A549 (cell line): ENCODE results near the gene BICDL1. TPM values are rescaled to one million over a fixed set of nuclear protein-coding genes. Genes with fewer than 3 reads are reported as not detected.

ENCODE experiments used
- ATAC-seq, 2 experiments: fragments of 200-7000 bp in 1 of 2; fragments of >200 bp in 1 of 2; cut with Nextera tagmentation in 1 of 2; cut with Tn5 transposase in 1 of 2; 3 replicates each; pipeline versions ENCODE4 v1.8.0 to v1.9.1; 2018 to 2020; ENCODE audit warnings: mild to moderate bottlenecking in 1 of 2, moderate library complexity in 1 of 2
- CTCF ChIA-PET: fragments of 300-600 bp; sonication (Branson Sonifier 250); formaldehyde crosslinking; extraction: SDS; loops from one replicate; lab custom pipeline; 2021; ENCODE audit warnings: antibody characterized with exemption, inconsistent platforms; lab: Yijun Ruan, JAX
- POLR2A ChIA-PET: fragments of 350-600 bp; formaldehyde crosslinking; extraction: SDS; loops from one replicate; lab custom pipeline; 2021; ENCODE audit warnings: antibody characterized with exemption, inconsistent platforms; lab: Yijun Ruan, JAX
- DNase-seq, 2 experiments: peaks; one replicate each; pipeline versions ENCODE4 v3.0.0 to v3.0.0-alpha.2; 2011 to 2016; ENCODE audit warnings: low read depth in 1 of 2, low spot score in 1 of 2
- FAIRE-seq: peaks from 2 replicates; lab custom pipeline; 2011; peaks lifted over from hg19 to GRCh38; lab: Jason Lieb, UNC
- H3K27ac ChIP-seq, 2 experiments: fragments of >200 bp; sonication (Bioruptor Twin); formaldehyde crosslinking; 3 replicates each; pipeline ENCODE4 v1.5.1; 2016 to 2017
- H3K4me1 ChIP-seq: fragments of >200 bp; sonication (Bioruptor Twin); formaldehyde crosslinking; 3 replicates; pipeline ENCODE4 v1.6.1; 2016
- H3K4me2 ChIP-seq: fragments of >200 bp; sonication (Bioruptor Twin); formaldehyde crosslinking; 3 replicates; pipeline ENCODE4 v1.6.1; 2016
- H3K4me3 ChIP-seq: fragments of >200 bp; sonication (Bioruptor Twin); formaldehyde crosslinking; 3 replicates; pipeline ENCODE4 v1.5.1; 2016
- H3K9me3 ChIP-seq: fragments of >200 bp; sonication (Bioruptor Twin); formaldehyde crosslinking; 3 replicates; pipeline ENCODE4 v1.6.1; 2016
- BCL3 ChIP-seq: fragments of >200 bp; sonication (Bioruptor Twin); formaldehyde crosslinking; IDR thresholded peaks from 3 replicates; pipeline ENCODE4 v1.6.1; 2016
- CHD4 ChIP-seq: fragments of 200-600 bp; sonication (generic); IDR thresholded peaks from 2 replicates; pipeline ENCODE4 v1.6.1; 2016; ENCODE audit warnings: antibody characterized with exemption, mild to moderate bottlenecking, borderline replicate concordance
- CTCF ChIP-seq: fragments of >200 bp; sonication (Bioruptor Twin); formaldehyde crosslinking; IDR thresholded peaks from 3 replicates; pipeline ENCODE4 v1.5.1; 2016
- EHF ChIP-seq: fragments of 250-450 bp; sonication (Bioruptor Pico); IDR thresholded peaks from 2 replicates; pipeline ENCODE4 v1.5.0; 2020; ENCODE audit warnings: mild to moderate bottlenecking
- EP300 ChIP-seq, 2 experiments: fragments of >200 bp; sonication (Bioruptor Twin); formaldehyde crosslinking; IDR thresholded peaks; 2 replicates in 1 of 2; 3 replicates in 1 of 2; pipeline ENCODE4 v1.6.1; 2016 to 2017
- FOSB ChIP-seq: fragments of 250-450 bp; sonication (Bioruptor Pico); IDR thresholded peaks from 2 replicates; pipeline ENCODE4 v1.5.0; 2020; ENCODE audit warnings: mild to moderate bottlenecking, moderate library complexity
- HDAC2 ChIP-seq: fragments of 200-600 bp; sonication (generic); IDR thresholded peaks from 2 replicates; pipeline ENCODE4 v1.6.1; 2016
- HMGXB4 ChIP-seq: fragments of 250-450 bp; sonication (Bioruptor Pico); IDR thresholded peaks from 2 replicates; pipeline ENCODE4 v1.5.0; 2021; ENCODE audit warnings: mild to moderate bottlenecking, moderate library complexity, borderline replicate concordance
- HOXA7 ChIP-seq: fragments of 250-450 bp; sonication (Bioruptor Pico); IDR thresholded peaks from 2 replicates; pipeline ENCODE4 v1.5.0; 2020; ENCODE audit warnings: mild to moderate bottlenecking, moderate library complexity
- HOXB13 ChIP-seq: fragments of 250-450 bp; sonication (Bioruptor Pico); IDR thresholded peaks from 2 replicates; pipeline ENCODE4 v1.5.0; 2020; ENCODE audit warnings: low read depth, mild to moderate bottlenecking, moderate library complexity
- MAX ChIP-seq: IDR thresholded peaks from 2 replicates; pipeline ENCODE4 v1.6.1; 2012
- MAZ ChIP-seq: fragments of 150-350 bp; IDR thresholded peaks from 2 replicates; pipeline ENCODE4 v1.6.1; 2014; ENCODE audit warnings: antibody characterized with exemption, low read depth, low read length, borderline replicate concordance
- MYC ChIP-seq: IDR thresholded peaks from 2 replicates; pipeline ENCODE4 v1.6.1; 2012; ENCODE audit warnings: mild to moderate bottlenecking, inconsistent platforms, low read length, improper control_type of control experiment, borderline replicate concordance
- POLR2AphosphoS2 ChIP-seq: conservative IDR thresholded peaks from 2 replicates; pipeline ENCODE4 v1.6.1; 2012; ENCODE audit warnings: low read length, improper control_type of control experiment, inconsistent platforms
- RAD21 ChIP-seq, 2 experiments: fragments of >200 bp in 1 of 2; sonication (Bioruptor Twin) in 1 of 2; formaldehyde crosslinking in 1 of 2; IDR thresholded peaks in 1 of 2; conservative IDR thresholded peaks in 1 of 2; 2 replicates in 1 of 2; 3 replicates in 1 of 2; pipeline ENCODE4 v1.6.1; 2012 to 2018; ENCODE audit warnings: inconsistent platforms in 1 of 2
- RARB ChIP-seq: fragments of 250-450 bp; sonication (Bioruptor Pico); IDR thresholded peaks from 2 replicates; pipeline ENCODE4 v1.8.0; 2021; ENCODE audit warnings: mild to moderate bottlenecking, moderate library complexity
- RCOR1 ChIP-seq: fragments of 150-350 bp; IDR thresholded peaks from 2 replicates; pipeline ENCODE4 v1.6.1; 2014; ENCODE audit warnings: antibody characterized with exemption, low read length, low read depth
- TP53 ChIP-seq: fragments of 250-450 bp; sonication (Bioruptor Pico); IDR thresholded peaks from 2 replicates; pipeline ENCODE4 v1.5.0; 2021; ENCODE audit warnings: mild to moderate bottlenecking, moderate library complexity
- USF2 ChIP-seq: fragments of 450-650 bp; IDR thresholded peaks from 2 replicates; pipeline ENCODE4 v1.6.1; 2014; ENCODE audit warnings: antibody characterized with exemption
- ZC3H11A ChIP-seq: fragments of 450-650 bp; IDR thresholded peaks from 2 replicates; pipeline ENCODE4 v1.6.1; 2014; ENCODE audit warnings: antibody characterized with exemption, mild to moderate bottlenecking
- WGBS: methylation state at CpG from one replicate; pipeline ENCODE4 v1.1.6; 2017; ENCODE audit errors: missing lambda C conversion rate; 5-methylcytosine and 5-hydroxymethylcytosine counted together
- polyA plus RNA-seq, 4 experiments: library from polyadenylated mRNA; depleted of rRNA in 3 of 4; stranded (reverse); fragments of >200 nt; fragmentation: RNase III in 1 of 4; extraction: RNeasy Plus Mini Kit Qiagen cat#74134 plus additional on column Dnase treatment in 1 of 4; gene quantifications; 2 replicates in 3 of 4; 3 replicates in 1 of 4; pipeline ENCODE4 v1.2.3, GENCODE V29; 2011 to 2017
- TF ChIP-seq, protein P1 (sequence below): IDR thresholded peaks from 2 replicates; pipeline ENCODE4 v1.6.1; 2012

The BICDL1 gene
- polyA plus RNA-seq, 2 of the 4 experiments (the other 2 are of a cell fraction), result 3.8 to 4.5 TPM

- CTCF ChIA-PET, result no interaction called here
- no peak for FAIRE-seq
- no peak overlapping the region for H3K4me3 ChIP-seq
- no peak for TF ChIP-seq POLR2AphosphoS2
- TF ChIP-seq CTCF, result no peak
- no peak for TF ChIP-seq RARB (CRISPR knock-in tag)
- TF ChIP-seq TP53 (CRISPR knock-in tag), result no peak
- TF ChIP-seq EP300 (IDR thresholded peaks at IDR 0.05), result no peak
- TF ChIP-seq BCL3, result no peak
- no peak for TF ChIP-seq EHF (CRISPR knock-in tag)
- TF ChIP-seq HOXB13 (CRISPR knock-in tag), result no peak
- no peak for TF ChIP-seq ZC3H11A
- TF ChIP-seq RAD21 (conservative IDR thresholded peaks at IDR 0.05 in 1 of 2, IDR thresholded peaks at IDR 0.05 in 1 of 2), result no peak
- TF ChIP-seq FOSB, result no peak
- no peak for TF ChIP-seq RCOR1
- no peak for TF ChIP-seq HOXA7 (CRISPR knock-in tag)
- TF ChIP-seq HMGXB4 (CRISPR knock-in tag), result no peak
- no peak for TF ChIP-seq MAX
- no peak for TF ChIP-seq USF2
- TF ChIP-seq MYC, result no peak
- no peak overlapping the region for H3K27ac ChIP-seq
- H3K4me1 ChIP-seq, result no peaks in the 10 kb centered on the region
- WGBS, result 94% methylated on average over 1 of the region's 2 CpGs
- DNase-seq, result no peak
- ATAC-seq, result no peak
- POLR2A ChIA-PET, result no interaction called here
- H3K9me3 ChIP-seq, result no peaks in the 10 kb centered on the region
- no peak overlapping the region for H3K4me2 ChIP-seq
These were observed 36.6 kb downstream of the BICDL1 start for GRCh38 chr12:120025640-120026039.

- no peak overlapping the region for H3K4me3 ChIP-seq
- FAIRE-seq, result no peak
- CTCF ChIA-PET, result interaction anchor here (0.9 kb wide), 1 partner anchor 11 kb away, joined by 3 read pairs; no protein-coding TSS in a partner anchor
- POLR2A ChIA-PET, result no interaction called here
- H3K4me2 ChIP-seq, result no peak overlapping the region
- TF ChIP-seq HOXA7 (CRISPR knock-in tag) (no peak), HDAC2 (no peak), TP53 (CRISPR knock-in tag) (no peak), MAZ (no peak), CHD4 (no peak)
- TF ChIP-seq, protein P1, sequence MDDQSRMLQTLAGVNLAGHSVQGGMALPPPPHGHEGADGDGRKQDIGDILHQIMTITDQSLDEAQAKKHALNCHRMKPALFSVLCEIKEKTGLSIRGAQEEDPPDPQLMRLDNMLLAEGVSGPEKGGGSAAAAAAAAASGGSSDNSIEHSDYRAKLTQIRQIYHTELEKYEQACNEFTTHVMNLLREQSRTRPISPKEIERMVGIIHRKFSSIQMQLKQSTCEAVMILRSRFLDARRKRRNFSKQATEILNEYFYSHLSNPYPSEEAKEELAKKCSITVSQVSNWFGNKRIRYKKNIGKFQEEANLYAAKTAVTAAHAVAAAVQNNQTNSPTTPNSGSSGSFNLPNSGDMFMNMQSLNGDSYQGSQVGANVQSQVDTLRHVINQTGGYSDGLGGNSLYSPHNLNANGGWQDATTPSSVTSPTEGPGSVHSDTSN, result no peak
- no peak overlapping the region for H3K27ac ChIP-seq
- no peaks in the 10 kb centered on the region for H3K9me3 ChIP-seq
- no peak for DNase-seq
- ATAC-seq, result no peak
- no peaks in the 10 kb centered on the region for H3K4me1 ChIP-seq
These were observed 43.2 kb downstream of the BICDL1 start for GRCh38 chr12:120032242-120032641.
